Stimulated activated CD4-positive, alpha-beta T cell treated with anti-CD3 and anti-CD28 coated beads, TNF-alpha, amount 100 ng/mL, for 24 hours (primary cell): Measurements from ENCODE around the gene CDK5R1.
A peak's percentile ranks its signal among the peaks of the same experiment; 100 is the strongest.
"Not testable (repeated sequence)": the region's sequence is repeated elsewhere in the genome, so short reads cannot be mapped to it uniquely, and the experiment has no call there.

ENCODE experiments used
- DNase-seq, 3 experiments: peaks; one replicate each; pipeline ENCODE4 v3.0.0-alpha.2; 2020; ENCODE audit warnings: low read depth in 3 of 3

Gene CDK5R1

GRCh38 chr17:32486701-32487472 lies at the start of gene CDK5R1:
TSS of gene CDK5R1 (plus strand) at chr17:32486993. CDS start at chr17:32487621, 628 bp downstream.
- peak in 2 of 3 experiments; percentile 52 to 73 for DNase-seq

GRCh38 chr17:32440722-32441121 lies 46.1 kb upstream of the CDK5R1 start:
- DNase-seq, result no peak

DNA sequence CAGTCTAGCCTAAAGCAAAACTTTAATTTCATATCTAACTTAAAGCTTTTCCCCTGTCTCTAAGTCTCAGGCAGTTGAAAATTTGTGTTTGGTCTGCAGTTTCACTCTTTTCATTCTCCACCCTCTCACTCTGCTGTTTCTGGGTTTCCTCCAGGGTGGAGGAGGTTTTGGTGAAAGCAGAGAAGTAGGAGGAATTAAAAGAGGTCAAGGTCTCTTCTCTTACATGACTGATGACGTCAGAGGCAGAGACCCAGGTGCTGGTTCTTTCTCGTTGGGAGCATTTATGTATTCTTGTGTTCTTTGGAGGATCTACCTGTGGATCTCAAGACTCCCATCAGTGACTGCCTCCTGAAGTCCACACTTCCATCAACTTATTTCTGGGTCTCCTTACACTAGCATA lies 44.9 kb upstream of the CDK5R1 start:
- DNase-seq, result no peak

GRCh38 chr17:32443827-32444300 lies 42.9 kb upstream of the CDK5R1 start:
- no peak for DNase-seq

GRCh38 chr17:32444301-32445073 lies 42.3 kb upstream of the CDK5R1 start, which contains the start of gene PSMD11:
TSS of gene PSMD11 (plus strand) at chr17:32444510. CDS start at chr17:32444524, 14 bp downstream.
- peak; percentile 98 to 99 (median 99) for DNase-seq

GRCh38 chr17:32445074-32445415 lies 41.7 kb upstream of the CDK5R1 start:
- peak; percentile 13 to 40 (median 22) for DNase-seq

DNA sequence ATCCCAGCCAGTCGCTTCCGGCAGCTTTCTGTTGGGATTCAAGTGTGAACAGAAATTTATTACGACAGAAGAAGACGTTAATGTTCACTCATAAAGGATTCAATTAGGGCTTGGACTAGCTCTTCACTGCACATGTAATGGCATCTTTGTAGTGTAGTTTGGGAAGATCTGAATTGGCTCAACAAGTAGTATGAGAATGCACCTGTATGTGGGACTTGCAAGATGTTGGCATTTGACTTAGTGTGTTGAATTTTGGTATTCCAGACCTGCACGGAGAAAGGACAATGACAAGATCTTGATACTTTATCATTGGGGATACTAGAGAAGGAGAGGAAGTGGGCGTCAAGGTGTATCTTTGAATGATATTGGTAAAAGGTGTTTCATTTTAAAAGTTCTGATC lies 41.3 kb upstream of the CDK5R1 start:
- DNase-seq, result no peak

- DNase-seq, result no peak
These were observed 40.8 kb upstream of the CDK5R1 start for GRCh38 chr17:32445971-32446370.

- no peak for DNase-seq
These were observed 39.8 kb upstream of the CDK5R1 start for GRCh38 chr17:32446949-32447348.

DNA sequence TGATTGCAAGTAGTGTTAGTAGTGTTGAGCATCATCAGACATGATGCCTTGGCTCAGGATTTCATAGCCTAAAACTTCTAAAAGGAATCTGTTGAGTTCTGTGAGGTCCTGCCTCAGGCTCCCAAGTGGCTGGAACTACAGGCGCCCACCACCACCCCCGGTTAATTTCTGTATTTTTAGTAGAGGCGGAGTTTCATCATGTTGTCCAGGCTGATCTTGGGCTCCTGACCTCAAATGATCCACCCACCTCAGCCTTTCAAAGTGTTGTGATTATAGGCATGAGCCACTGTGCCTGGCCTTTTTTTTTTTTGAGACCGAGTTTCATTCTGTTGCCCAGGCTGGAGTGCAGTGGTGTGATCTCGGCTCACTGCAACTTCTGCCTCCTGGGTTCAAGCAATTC lies 36.8 kb upstream of the CDK5R1 start:
- DNase-seq, result no peak

DNA sequence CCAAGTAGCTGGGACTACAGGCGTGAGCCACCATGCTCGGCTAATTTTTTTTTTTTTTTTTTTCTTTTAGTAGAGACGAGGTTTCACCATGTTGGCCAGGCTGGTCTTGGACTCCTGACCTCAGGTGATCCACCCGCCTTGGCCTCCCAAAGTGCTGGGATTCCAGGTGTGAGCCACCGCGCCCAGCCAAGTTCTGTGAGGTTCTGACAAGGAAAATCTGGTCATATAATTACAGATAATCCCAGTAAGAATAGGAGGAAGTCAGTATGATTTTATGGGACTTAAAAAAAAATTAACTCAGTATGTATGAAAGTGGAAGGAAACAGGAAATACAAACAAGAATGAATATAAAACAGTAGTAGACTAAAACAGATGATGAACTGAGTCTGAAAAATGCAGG lies 36.4 kb upstream of the CDK5R1 start:
- DNase-seq, result not testable (repeated sequence)

GRCh38 chr17:32451879-32452278 lies 34.9 kb upstream of the CDK5R1 start:
- DNase-seq, result no peak

GRCh38 chr17:32452281-32452680 lies 34.5 kb upstream of the CDK5R1 start:
- no peak for DNase-seq

DNA sequence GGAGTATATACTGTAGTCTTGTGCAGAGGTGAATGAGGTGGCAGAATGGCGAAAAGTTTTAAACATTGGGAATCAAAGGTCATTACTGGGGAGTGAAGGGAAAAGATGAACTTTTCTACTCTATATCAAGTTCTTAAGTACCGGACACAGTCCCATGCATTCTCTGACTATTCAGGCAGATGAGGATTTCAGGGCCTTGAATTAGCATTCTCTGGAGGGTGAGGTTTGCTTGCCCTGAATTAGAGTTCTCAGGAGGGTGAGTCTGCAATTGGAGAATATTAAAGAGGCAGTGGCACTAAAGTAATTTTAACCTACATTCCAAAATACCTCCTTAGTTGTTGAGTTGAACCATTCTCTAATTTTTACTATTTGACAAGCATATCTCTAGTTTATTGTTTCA lies 33.4 kb upstream of the CDK5R1 start:
- DNase-seq, result no peak

DNA sequence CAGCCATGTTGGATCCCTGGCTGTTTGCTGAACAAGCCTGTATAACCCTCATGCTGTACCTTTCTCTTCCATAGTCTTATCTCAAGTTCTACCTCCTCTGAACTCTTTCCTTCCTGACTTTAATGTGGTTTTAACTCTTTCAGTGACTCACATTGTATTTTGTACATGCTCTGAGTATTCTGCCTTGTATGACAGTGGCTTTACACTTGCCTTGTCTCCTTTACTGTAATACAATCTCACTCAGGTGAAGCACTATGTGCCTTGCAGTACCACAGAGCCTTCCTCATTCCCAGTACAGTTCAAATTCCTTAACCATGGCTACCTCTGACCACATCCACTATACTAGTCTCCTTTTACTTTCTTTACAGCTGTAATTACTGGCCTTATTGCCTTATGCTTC lies 28.4 kb upstream of the CDK5R1 start:
- DNase-seq, result no peak

GRCh38 chr17:32460054-32460453 lies 26.7 kb upstream of the CDK5R1 start:
- DNase-seq, result no peak

DNA sequence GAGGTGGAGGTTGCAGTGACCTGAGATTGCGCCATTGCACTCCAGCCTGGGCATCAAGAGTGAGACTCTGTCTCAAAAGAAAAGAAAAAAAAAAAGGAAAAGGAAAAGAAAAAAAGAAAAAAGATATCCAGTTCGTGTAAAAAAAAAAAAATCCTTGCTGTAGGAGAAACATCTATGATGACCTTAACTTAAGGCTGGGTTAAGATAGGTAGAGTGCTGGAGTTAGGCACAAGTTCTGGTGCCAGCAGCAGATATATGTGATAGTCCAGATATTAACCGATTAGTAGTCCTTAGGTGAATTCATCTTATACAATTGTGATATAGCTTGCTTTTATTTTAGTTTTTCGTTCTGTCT lies 25.3 kb upstream of the CDK5R1 start:
- no peak for DNase-seq

- DNase-seq, result peak in 2 of 3 experiments; percentile 44 to 55
These were observed 24.8 kb upstream of the CDK5R1 start for GRCh38 chr17:32461853-32462617.

DNA sequence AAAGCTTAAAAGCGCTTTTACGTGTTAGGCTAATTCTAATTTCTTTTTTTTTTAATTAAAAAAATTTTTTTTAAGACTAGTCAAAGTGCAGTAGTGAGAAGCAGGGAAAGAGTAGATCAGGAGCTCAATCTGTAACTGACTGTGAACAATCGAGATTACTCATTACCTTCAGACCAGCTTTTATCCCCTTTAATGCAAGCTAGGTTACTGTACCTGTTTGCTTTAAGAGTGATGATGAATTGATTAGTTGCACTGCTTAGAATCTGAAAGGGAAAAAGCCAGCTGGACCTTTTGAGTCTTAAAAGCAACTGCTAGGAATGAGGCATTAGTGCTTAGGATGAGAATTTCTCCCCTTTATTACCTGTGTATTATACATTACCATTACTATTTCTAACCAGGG lies 23.5 kb upstream of the CDK5R1 start:
- DNase-seq, result no peak

DNA sequence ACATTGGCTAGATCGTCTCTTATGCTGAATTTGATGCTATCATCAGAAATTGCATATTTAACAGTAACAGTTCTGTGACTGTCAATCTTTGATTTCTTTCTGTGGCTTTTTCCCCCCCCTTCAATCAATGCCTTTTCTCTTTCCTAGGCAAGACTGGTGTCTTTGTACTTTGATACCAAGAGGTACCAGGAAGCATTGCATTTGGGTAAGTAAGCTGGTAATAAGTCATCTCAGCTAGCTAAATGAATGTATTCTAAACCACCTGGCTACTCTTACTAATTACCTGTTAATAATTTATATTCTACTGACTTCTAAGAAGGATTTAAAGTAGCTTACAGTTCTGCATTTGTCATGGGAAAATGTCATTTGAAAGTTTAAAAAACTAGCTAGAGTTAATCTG lies 22.4 kb upstream of the CDK5R1 start:
- no peak for DNase-seq

- no peak for DNase-seq
These were observed 18.8 kb upstream of the CDK5R1 start for GRCh38 chr17:32467949-32468348.
